Activated CD4-positive, alpha-beta T cell treated with anti-CD3 and anti-CD28 coated beads, Interleukin-2, Interleukin-6, amounts not matched to agents 100 ng/mL and 50 ng/mL, durations not matched to agents 16 hours and 8 hours (primary cell): ENCODE data around the gene GYPB.
A peak's percentile ranks its signal among the peaks of the same experiment; 100 is the strongest.
"Not testable (repeated sequence)": the region's sequence is repeated elsewhere in the genome, so short reads cannot be mapped to it uniquely, and the experiment has no call there.

Experiments
- DNase-seq: peaks from one replicate; pipeline ENCODE4 v3.0.0-alpha.2; 2020

The GYPB gene

DNA sequence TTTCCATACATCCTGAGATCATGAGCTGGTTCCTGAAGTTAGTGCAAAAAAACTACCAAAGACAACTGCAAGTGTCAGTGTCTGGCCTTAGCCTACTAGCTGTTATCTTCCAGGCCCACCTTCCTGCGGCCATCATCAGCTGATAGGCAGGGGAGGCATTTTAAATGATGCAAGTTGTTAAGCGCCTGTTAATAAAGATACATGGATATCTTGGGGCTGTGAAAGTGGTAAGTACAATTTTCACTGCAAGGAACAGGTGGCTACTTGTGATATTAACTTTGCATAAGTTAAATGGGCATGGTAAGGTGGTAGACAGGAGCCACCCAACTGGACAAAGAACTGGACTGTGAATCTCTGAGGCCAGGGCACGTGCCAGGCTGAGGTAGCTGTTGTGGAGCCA is at the start of gene GYPB:
Gene GYPB, minus strand, starts transcription at position 104 of the 400 bp plus-strand sequence. Its CDS starts 93 bp downstream, at position 11.
- DNase-seq: not testable (repeated sequence)

DNA sequence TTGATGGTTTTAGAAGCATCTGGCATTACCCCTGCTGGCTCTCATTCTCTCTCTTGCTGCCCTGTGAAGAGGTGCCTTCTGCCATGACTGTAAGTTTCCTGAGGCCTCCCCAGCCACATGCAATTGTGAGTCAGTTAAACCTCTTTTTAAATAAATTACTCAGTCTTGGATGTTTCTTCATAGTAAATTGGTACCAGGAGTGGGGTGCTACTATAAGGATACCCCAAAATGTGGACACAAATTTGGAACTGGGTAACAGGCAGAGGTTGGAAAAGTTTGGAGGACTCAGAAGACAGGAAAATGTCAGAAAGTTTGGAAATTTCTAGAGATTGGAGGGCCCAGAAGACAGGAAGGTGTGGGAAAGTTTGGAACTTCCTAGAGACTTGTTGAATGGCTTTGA is 42.4 kb upstream of the GYPB start:
- DNase-seq: not testable (repeated sequence)

DNA sequence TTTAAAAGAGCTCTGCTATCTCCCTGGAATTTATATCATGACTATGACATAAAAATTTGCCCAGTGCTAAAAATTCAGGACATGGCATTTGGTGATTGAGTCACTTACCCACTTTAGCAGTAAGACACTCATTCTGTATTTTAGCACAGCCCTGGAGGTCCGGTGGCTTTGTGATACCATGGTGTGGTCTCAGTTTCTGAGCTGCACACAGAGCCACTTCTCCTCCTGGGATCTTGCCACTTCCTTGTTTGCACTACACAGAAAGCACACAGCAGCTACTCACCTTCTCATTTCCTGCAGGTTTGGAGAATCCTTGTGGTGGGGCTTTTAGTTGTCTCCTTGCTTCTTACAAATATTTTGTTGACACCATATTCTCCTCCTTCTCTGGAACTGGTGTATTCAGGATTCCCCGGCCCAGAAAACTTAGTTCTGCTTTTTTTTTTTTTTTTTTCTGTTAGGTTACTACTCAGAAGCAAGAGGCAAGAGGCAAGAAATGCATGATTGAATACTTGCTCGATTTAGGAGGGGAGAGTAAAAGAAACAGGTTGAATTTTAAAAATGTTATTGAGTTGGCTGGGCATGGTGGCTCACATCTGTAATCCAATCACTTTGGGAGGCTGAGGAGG is 41.2 kb upstream of the GYPB start:
- not testable (repeated sequence) for DNase-seq

DNA sequence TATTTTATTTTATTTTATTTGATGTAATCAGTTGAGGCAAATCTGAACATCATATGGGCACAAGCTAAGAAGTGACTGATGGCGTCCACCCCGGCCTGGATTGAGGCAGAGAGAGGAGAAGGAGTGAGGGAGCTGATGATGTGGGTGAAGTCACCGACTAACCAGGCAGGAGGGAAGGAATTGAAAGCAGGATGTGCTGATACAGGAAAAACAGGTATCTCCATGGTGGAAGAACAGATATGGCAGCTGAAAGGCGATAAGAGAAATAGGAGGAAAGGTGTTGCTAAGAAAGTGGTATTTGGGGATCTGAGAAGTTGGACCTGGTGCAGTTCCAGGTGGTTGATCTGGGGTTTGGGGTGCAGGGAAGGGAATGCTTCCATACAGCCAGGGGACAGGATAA is 37.6 kb upstream of the GYPB start:
- DNase-seq: no peak

DNA sequence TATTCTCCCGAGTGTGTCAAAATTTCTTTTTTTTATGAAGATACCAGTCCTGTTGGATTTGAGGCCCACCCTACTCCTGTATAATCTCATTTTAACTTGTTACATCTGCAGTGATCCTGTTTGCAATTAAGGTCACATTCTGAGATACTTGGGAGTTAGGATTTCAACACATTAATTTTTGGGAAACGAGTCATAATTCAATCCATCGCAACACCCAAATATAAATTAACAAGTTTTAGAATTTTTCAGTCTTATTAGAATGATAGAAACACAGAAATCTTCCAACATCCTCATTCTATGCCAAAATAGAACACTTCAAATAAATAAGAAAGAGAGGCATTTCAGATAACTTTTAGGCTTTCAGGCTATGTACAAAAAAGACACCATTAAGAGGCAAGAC is 36.2 kb upstream of the GYPB start:
- DNase-seq: not testable (repeated sequence)

DNA sequence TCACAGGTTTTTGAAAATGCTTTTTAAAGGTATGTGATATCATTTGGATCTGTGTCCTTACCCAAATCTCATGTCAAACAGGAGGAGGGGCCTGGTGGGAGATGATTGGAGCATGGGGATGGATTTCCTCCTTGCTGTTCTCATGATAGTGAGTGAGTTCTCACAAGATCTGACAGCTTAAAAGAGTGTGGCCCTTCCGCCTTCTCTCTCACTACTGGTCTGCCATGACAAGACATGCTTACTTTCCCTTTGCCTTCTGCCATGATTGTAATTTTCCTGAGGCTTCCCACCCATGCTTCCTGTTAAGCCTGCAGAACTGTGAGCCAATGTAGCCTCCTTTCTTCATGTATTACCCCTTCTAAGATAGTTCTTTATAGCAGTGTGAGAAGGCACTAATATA is 32.3 kb upstream of the GYPB start:
- not testable (repeated sequence) for DNase-seq

DNA sequence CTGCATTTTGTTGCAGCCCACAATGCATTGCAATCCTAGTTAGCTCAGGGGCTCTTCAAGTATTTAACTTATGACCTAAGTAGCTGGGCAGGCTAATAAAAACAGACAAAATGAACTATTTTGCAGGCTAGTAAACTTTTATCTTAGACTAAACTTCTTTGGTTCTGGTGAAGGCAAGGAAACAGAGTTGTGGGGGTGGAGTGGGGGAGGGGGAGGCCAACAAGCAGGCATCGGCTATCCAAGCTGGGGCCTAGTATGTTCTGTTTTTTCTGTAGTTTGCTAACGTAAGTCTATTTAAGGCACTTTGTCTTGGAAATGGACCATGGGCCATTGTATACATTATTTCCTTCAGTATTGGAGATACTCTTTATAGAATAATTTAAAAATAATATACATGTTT is 31.5 kb upstream of the GYPB start:
- not testable (repeated sequence) for DNase-seq

DNA sequence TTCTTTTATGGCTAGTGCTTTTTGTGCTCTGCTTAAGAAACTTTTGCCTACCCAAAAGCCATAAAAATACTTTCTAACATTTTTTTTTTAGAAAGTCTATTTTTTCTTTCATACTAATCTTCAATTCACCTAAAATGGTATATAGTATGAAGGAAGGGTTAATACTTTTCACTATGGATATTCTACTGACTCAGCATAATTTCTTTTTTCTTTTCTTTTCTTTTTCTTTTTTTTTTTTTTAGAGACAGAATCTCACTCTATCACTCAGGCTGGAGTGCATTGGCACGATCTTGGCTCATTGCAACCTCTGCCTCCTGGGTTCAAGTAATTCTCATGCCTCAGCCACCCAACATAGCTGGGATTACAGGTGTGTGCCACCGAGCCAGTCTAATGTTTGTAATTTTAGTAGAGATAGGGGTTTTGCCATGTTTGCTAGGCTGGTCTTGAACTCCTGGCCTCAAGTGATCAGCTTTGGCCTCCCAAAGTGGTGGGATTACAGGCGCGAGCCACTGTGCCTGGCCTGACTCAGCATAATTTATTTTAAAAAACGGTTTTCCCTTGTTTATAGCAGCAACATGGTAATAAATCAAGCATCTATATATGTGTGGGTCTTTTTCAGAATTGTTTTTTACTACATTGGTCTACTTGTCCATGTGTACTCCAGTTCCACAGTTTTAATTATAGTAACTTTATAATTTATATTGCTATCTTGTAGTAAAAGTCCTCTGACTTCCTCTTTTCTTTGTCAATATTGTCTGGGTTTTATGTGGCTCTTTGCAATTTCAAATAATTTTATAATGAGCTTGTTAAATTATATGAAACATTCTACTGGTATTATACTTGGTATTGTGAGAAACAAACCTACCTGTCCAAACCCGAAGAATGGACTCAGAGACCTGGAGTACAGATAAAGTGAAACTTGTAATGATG is 30.6 kb upstream of the GYPB start:
- not testable (repeated sequence) for DNase-seq

DNA sequence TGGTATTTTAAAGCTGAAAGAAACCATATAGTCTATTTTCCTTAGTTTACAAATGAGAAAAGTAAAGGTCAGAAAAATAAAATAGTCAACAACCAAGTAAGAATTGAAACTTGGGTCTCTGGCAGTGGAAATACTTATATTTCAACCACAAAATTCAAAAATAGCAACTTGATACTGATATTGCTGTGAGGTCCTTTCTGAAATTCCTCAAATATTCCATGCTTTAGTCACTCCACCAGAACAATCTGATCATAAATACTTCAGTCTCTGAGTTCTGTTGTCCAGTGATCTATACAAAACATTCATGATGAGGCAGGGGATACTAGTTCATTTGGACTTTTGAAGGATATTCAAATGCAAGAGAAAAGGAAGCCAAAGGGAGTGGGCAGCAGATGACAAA is 25.8 kb upstream of the GYPB start:
- not testable (repeated sequence) for DNase-seq

DNA sequence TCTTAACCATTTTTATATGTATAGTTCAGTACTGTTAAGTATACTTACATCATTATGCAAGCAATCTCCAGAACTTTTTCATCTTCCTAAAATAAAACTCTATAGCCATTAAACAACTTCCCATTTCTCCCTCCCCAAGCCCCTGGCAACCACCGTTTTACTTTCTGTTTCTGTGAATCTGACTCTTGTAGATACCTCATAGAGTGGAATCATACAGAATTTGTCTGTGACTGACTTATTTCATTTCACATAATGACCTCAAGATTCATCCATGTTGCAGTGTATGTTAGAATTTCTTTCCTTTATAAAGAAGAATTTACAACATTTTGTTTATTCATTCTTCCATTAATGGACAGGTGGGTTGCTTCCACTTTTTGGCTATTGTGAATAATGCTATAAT is 13.4 kb upstream of the GYPB start:
- not testable (repeated sequence) for DNase-seq

DNA sequence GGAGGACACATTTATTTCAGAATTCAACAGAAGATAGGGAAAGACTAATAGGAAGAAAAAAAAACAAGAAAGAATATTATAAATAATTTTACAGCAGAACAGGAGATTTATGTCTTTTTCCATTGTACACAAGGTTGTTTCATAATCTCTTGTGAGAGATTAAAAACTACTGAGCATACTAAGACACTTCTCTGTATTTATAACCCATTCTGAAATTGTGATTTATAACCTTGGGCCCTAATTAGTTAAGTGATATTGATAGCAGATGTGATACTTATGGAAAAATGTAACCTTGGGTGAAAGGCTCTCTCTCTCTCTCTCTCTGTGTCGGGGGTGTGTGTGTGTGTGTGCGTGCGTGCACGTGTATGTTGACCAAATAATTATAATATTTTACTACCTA is 12.7 kb upstream of the GYPB start:
- not testable (repeated sequence) for DNase-seq

DNA sequence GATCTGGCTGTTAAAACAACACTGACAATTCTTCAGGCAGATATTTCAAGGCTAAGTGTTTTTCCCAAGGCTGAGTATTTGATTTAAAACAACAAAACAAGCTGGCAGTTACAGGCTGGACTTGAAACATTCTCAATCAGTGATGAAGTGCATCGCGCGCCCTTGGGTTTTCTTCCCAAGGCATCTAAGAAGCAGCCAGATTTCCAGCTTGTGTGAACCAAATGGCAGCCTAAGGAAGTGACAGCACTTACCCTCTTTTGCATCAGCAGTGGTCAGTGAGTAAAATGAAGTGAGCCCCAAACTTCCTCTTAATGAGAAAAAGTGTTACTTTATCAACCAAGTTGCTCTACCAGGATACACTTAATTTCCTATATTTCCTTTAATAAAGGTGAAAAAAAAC is 12.2 kb upstream of the GYPB start:
- DNase-seq: not testable (repeated sequence)

DNA sequence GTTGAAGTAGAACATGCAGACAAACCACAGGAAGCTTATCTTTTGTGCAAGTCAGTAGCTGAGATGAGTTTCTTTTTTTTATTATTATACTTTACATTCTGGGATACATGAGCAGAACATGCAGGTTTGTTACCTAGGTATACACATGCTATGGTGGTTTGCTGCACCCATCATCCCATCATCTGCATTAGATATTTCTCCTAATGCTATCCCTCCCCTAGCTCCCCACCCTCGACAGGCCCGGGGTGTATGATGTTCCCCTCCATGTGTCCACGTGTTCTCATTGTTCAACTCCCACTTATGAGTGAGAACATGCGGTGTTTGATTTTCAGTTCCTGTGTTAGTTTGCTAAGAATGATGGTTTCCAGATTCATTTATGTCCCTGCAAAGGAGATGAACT is 11.5 kb upstream of the GYPB start:
- not testable (repeated sequence) for DNase-seq

DNA sequence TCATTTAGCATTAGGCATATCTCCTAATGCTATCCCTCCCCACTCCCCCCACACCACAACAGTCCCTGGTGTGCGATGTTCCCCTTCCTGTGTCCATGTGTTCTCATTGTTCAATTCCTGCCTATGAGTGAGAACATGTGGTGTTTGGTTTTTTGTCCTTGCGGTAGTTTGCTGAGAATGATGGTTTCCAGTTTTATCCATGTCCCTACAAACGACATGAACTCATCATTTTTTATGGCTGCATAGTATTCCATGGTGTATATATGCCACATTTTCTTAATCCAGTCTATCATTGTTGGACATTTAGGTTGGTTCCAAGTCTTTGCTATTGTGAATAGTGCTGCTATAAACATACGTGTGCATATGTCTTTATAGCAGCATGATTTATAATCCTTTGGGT is 7.5 kb upstream of the GYPB start:
- not testable (repeated sequence) for DNase-seq

DNA sequence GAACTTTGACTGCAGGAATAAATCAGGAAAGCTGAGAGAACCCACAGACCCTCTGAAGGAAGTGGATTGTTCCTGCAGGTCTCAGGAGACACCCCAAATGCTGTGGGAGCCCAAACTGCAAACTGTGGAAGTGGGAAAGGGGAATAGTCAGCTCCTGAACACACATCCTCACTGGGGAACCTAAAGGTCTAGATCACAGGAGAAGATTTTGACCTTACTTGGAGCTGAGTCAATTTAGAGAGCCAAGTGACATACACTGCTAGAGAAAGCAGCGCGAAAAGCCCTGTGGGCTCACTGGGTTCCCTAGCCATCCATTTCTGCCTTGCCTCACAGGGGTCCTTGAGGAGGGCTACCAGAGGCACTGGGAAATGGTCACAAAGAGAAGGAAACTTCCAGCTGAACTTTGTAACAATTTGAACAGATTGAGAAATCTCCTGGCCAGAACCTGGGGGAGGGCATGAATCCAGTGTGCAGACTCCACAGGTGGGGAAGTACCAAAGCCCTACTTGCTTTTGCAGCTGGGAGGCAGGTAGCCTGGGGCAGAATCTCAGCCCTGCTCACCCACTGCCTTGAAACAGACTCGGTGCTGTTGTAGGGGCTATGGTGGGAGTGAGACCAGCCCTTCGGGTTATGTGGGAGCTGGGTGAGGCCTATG is 5.3 kb upstream of the GYPB start:
- DNase-seq: not testable (repeated sequence)

DNA sequence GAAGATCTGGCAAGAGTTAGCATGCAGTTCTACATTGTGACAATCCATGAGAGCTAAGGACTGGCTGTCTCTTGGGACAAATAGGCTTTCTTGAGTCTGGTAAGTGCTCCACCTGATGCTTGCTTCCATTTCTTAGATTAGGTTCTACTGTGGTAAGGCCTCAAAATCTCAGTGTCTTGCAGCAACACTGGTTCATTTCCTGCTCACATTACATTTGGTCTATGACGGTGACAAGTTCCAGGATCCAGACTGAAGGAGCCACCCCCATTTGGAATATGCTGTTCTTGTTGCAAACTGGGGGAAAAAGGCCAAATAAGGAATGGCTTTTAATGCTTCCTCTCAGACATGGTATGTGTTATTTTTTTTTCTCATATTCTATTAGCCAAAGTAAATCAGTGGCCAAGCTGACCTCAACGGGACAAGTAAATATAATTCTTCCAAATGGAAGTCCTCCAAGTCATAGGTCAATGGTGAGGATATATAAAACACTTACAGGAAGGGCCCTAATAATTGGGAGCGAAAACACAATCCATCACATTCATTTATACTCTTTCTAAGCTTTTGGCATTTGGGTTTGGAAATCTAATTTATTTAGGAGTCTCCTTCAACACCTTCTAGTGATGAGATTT is 3.7 kb upstream of the GYPB start:
- DNase-seq: not testable (repeated sequence)

DNA sequence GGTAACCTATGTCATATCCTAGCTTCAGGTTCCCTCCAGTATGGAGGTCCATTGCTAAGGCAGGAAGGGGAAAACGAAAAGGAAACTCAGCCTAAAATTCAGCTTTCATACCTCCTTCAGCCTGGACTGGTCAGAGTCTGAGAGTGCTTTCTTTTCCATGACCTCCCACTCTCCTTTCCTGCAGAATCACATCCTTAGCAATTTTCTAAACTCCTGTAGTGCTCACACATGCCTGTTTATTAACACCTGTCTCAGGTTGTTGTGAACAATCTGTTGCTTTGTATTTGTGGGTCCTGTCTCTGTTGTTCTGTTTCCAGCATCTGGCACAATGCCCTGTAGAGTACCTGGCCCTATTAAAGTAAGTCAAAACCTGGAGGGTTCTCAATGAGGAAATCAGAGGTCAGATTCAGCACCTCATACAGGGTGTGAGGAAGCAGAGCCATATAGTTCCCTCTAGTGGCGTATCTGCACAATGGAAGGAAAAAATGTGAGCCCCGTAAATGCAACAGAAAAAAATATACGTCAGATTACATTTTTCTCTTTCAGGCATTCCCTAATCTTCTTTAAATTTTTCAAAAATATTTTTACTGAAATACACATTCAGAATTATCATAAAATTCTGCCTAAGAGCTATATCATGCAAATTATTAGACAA is 2.3 kb upstream of the GYPB start:
- DNase-seq: peak; percentile 3

DNA sequence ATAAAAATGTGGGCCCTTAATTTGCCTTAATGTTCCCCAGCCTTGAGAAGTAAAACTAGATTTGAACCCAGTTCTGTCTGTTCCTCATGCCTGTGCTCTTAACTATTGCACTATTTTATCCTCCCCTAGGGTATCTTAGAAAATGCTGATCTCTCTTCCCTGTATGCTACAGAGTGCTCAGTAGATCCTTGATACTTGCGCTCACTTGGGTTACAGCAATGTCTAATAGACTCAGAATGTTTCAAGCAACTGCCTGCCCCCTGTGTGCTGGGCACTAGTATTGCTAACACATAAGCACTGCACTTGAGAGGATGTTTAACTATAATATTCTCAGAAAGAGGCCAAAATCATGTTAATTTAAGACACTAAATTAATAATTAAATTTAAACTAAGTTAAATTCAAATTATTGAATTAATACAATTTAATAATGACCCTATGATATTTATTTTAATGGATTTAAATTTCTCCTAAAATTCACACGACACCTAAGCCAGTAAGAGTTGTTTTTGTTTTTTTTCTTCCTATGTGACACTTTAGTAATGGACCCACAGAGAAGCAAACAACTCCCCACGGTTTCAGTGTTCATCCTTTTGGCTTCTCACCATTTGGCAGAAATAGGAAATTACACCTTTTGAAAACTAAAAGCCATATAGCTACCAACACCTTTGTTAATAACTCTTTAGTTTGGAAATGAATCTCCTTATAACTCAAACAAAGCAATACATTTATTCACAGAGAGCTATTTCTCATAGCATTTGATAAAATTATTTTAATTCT is 768 bp downstream of the GYPB start:
- DNase-seq: not testable (repeated sequence)

DNA sequence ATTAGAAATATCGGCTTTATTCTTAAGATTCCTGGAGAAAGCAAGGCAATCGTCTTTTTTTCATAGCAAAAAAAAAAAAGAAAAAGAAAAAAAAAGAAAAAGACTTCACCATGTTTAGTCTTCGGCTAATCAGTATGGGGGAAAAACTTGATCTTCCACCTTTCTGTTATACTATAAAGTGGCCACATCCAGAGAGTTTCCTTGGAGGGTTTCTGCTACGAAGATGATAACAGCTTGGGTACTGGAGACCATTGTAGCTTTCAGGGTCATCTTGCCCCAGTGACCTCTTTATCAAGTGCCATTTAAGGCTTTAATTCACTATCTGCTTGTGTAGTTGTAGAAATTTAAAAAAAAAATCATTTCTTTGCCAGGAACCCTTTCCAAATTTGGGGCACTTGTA is 1.9 kb downstream of the GYPB start:
- DNase-seq: not testable (repeated sequence)

DNA sequence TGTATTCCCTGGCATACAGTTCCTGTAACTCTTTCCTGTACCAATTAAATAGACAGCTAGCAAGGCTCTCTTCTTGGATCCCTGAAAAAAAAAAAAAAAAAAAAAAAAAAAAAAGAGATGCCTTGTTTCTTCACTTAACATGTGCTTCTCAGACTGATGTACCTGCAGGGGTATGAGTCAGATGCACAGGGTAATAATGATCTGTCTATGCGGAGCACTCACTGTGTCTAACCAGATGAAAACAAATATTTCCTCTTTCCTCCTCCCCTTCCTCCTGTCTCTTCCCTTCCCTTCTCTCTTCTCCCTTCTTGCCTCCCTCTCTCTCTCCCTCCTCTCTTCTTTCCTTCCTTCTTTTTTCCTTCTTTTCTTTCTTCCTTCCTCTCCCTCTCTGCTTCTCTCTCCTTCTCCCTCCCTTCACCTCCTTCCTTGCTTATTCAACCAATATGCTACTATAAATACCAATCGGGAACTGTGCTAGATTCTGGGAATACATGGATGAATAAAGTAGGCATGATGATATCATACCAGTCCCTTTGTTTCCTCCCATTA is 3.0 kb downstream of the GYPB start:
- DNase-seq: not testable (repeated sequence)

DNA sequence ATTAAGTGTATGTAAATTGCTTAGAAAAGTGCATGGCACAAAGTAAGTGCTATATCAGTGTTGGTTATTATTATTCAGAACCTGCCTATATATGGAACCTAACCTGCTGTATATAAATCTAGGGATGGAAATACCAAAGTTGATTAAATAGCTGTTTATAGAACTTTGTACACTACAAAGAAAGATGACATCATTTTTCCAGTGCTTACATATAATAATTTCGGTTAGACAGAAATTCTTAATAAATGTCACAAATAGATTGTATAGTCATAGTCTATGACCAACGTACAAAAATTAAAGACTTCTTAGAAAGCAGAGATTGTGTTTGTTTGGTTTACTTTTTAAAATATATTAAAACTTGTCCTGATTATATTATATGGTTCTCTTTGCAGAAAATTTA is 4.4 kb downstream of the GYPB start:
- no peak for DNase-seq
